ENCODE results near the gene MYRIP. TPM values are rescaled to one million over a fixed set of nuclear protein-coding genes. Genes with fewer than 3 reads are reported as not detected.

MYRIP gene
- total RNA-seq, 4 donors from 2014 or later: 1.0 to 9.6 (median 3.2) TPM

GRCh38 chr3:40104441-40104840 is 295.0 kb downstream of the MYRIP start:
- DNase-seq (ENCODE audit: low spot score): no peak
- ATAC-seq (ENCODE audit: low FRiP score): no peak
- TF ChIP-seq, protein P1, sequence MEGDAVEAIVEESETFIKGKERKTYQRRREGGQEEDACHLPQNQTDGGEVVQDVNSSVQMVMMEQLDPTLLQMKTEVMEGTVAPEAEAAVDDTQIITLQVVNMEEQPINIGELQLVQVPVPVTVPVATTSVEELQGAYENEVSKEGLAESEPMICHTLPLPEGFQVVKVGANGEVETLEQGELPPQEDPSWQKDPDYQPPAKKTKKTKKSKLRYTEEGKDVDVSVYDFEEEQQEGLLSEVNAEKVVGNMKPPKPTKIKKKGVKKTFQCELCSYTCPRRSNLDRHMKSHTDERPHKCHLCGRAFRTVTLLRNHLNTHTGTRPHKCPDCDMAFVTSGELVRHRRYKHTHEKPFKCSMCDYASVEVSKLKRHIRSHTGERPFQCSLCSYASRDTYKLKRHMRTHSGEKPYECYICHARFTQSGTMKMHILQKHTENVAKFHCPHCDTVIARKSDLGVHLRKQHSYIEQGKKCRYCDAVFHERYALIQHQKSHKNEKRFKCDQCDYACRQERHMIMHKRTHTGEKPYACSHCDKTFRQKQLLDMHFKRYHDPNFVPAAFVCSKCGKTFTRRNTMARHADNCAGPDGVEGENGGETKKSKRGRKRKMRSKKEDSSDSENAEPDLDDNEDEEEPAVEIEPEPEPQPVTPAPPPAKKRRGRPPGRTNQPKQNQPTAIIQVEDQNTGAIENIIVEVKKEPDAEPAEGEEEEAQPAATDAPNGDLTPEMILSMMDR (IDR thresholded peaks at IDR 0.05): no peak

GRCh38 chr3:40108643-40109042 is 299.2 kb downstream of the MYRIP start:
- no peak for DNase-seq (ENCODE audit: low spot score)
- TF ChIP-seq, protein P1 (IDR thresholded peaks at IDR 0.05): no peak
- ATAC-seq (ENCODE audit: low FRiP score): no peak

DNA sequence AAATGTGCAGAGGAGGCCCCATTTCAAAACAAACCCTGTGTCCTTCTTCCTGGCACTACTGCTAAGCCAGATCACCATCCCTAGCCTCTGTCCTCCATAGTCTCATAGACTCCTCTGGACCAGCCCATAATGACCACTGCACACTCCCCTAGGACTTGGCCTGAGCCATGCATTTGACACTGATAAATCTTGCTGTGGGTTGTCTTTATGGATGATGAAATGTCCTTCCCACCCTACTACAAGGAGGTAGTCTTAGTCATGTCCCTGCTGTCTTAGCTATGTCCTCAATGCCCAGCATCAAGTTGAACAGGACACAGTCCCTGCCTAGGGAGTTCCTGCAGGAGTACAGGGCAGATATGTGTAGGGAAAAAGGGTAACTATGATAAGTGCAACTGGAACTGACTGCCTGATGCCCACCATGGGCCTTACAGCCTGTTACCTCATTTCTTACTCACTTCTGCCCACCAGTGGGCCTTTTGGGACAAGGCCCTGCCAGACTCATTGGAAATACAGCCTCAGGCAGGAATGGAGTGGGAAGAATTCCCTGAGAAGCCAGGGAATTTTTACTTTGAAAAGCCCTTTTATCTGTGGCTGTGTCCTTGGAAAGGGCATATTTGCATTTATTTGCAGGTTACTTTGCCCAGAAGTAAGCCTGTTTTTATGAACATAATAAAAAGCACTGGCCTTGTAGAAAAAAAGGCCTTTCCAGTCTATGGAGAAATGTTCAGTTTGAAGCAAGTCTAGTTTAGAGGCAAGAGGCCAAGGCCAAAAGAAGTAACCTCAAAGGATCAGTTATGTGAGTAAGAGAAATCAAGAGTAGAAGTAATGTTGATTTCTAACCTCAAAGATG is 300.5 kb downstream of the MYRIP start:
- TF ChIP-seq, protein P1 (IDR thresholded peaks at IDR 0.05): no peak
- ATAC-seq (ENCODE audit: low FRiP score): no peak
- DNase-seq (ENCODE audit: low spot score): no peak

DNA sequence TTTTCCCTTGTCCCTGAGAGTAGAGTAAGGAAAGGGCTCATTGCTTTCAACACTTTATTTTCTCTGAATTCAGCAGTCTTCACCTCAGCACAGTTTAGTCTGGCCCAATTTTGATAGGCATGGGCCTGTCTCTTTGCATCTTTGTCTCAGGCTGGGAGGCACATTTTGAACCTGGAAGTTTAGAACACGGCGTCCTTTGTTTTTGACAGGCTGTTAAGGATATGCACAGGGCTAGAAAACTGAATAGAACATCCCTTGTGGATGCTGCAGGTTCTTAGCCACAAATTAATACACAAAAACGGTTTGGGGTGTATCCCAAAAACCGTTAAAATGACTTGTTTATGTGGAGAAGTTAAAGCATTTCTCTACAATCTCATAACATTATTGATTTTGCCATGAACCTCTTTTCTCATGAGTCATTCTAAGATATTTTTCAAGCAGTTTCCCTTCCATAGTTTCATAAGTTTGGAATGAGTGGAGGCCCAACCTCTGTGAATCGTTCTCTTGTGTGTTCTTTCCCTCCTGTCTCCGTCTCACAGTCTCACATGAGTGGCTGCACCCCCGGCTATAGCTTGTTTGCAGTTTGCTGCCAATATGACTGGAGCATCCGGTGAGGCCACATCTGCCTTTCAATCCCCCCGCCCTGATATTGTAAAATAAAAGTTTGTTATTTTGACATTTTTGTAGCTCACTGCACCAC is 307.2 kb downstream of the MYRIP start:
- no peak for DNase-seq (ENCODE audit: low spot score)
- ATAC-seq (ENCODE audit: low FRiP score): no peak
- TF ChIP-seq, protein P1 (IDR thresholded peaks at IDR 0.05): no peak

DNA sequence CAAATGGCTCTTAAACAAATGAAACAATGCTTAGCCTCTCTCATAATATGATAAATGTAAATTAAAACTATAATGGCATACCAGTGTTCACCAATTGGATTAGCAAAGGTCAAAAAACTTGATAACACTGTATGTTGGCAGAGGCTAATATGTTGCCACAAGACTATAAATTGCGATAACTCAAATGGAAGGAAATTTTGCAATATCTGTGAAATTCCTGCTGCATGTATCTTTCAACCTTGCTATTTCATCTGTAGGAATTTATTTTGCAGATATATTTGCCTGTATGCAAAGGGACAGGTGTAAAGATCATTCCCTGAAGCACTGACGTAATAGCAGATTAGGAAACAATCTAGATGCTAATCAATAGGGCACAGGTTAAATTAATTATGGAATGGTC is 308.7 kb downstream of the MYRIP start:
- DNase-seq (ENCODE audit: low spot score): no peak
- TF ChIP-seq, protein P1 (IDR thresholded peaks at IDR 0.05): no peak
- ATAC-seq (ENCODE audit: low FRiP score): no peak

- DNase-seq (ENCODE audit: low spot score) (no peak), ATAC-seq (ENCODE audit: low FRiP score) (no peak)
- TF ChIP-seq, protein P1 (IDR thresholded peaks at IDR 0.05): no peak
These were observed 310.8 kb downstream of the MYRIP start for GRCh38 chr3:40120067-40120692.
